Choroid plexus epithelial cell (primary cell): Measurements from ENCODE around the gene PLA1A.
A peak's percentile ranks its signal among the peaks of the same experiment; 100 is the strongest.

Experiments used
- DNase-seq: peaks from one replicate; pipeline ENCODE4 v3.0.0-alpha.2; 2010; ENCODE audit warnings: low read depth
- H3K4me3 ChIP-seq: 2 replicates; pipeline ENCODE4 v1.5.1; 2011; ENCODE audit warnings: low read depth, mild to moderate bottlenecking, control low read depth, low read length, moderate library complexity
- CTCF ChIP-seq: conservative IDR thresholded peaks from 2 replicates; pipeline ENCODE4 v1.5.1; 2011; ENCODE audit warnings: low read depth, mild to moderate bottlenecking, control low read depth, inconsistent platforms, low read length, moderate library complexity

PLA1A gene

GRCh38 chr3:119628816-119629445 is 31.2 kb downstream of the PLA1A start:
- no peak for TF ChIP-seq CTCF
- H3K4me3 ChIP-seq, result no peak overlapping the region
- peak; percentile 31 for DNase-seq

DNA sequence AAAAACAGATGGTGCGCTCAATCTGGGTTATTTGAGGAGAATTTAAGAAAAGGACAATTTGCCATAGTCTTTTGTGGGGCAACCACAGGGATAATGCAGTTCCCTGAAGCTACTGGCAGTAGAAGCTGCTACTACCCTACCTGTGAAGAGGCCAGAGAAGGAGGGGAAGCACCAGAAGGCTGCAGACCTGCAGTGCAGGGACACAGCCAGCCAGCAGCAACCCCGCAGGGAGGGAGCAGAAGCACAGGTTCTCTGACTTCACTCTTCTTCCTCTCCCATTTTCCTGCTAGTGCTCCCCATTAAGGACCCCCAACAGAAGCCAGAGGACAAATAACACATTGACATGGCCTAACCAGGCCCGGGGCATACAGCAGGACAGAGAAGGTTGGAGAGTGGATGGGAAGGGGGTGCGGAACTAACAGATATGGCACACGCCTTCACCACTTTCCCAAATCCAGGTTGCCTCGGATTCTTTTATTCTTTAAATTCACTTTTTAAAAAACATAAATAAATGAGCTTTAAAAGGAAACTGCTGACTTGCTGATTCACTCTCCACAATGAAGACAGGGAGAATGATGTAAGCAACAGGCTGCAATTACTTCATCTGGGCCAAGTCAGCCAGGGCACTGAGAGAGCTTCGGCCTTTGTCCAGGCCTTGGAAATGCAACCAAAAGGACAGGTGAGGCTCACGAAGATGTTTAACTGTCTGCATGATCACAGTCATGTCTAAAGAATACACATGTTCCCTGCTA is 32.6 kb downstream of the PLA1A start:
- no peak overlapping the region for H3K4me3 ChIP-seq
- DNase-seq, result peak; percentile 83
- no peak for TF ChIP-seq CTCF

DNA sequence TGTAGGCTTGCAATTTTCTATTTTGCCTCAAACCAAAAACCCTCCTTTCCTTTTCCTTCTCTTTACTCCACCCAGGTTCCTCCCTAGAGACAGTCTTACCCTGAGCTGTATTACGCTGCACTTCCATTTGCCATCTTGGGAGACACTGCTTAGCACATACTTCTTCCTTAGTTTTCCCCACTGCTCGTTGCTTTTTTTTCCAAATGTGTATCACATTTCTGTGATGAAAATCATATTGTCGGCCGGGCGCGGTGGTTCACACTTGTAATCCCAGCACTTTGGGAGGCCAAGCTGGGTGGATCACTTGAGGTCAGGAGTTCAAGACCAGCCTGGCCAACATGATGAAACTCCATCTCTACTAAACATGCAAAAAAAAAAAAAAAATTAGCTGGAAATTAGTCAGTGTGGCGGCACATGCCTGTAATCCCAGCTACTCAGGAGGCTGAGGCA is 33.2 kb downstream of the PLA1A start:
- no peak for DNase-seq
- TF ChIP-seq CTCF, result no peak
- no peak overlapping the region for H3K4me3 ChIP-seq

GRCh38 chr3:119631516-119631915 is 33.8 kb downstream of the PLA1A start:
- DNase-seq, result no peak
- no peak for TF ChIP-seq CTCF
- no peak overlapping the region for H3K4me3 ChIP-seq

DNA sequence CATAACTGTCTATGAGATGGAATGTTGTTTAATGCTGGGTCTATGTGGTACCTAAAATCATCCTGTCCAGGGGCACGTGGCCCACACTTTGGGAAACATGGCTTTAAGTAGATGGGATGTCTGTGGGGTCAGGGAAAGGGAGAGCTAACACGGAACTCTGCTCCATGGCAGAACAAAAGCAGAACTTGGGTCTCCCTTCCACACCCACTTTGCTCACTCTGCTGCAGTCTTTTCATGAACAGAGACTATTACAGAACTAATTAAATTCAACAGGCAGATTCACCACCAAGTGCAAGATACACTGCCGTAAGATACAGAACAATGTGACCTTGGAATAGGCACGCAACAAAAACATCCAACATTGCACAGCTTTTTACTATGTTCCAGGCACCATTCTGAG is 34.5 kb downstream of the PLA1A start:
- TF ChIP-seq CTCF, result no peak
- no peak for DNase-seq
- no peak overlapping the region for H3K4me3 ChIP-seq

GRCh38 chr3:119632829-119633228 is 35.1 kb downstream of the PLA1A start:
- TF ChIP-seq CTCF, result no peak
- no peak for DNase-seq
- no peak overlapping the region for H3K4me3 ChIP-seq

GRCh38 chr3:119635719-119636118 is 38.0 kb downstream of the PLA1A start:
- H3K4me3 ChIP-seq, result no peak overlapping the region
- no peak for DNase-seq
- TF ChIP-seq CTCF, result peak; percentile 8
